AG04449 (cell line): ENCODE data around the gene TSPAN5.

Source experiments
- CTCF ChIA-PET: fragments of 350-600 bp; formaldehyde crosslinking; extraction: SDS; loops from one replicate; lab custom pipeline; 2021; ENCODE audit warnings: antibody characterized with exemption; lab: Yijun Ruan, JAX
- POLR2A ChIA-PET: fragments of 400-600, 350-600 bp; formaldehyde crosslinking; extraction: SDS; loops from one replicate; lab custom pipeline; 2020; ENCODE audit warnings: antibody characterized with exemption, inconsistent platforms; lab: Yijun Ruan, JAX
- DNase-seq: peaks from one replicate; pipeline ENCODE4 v3.0.0-alpha.2; 2010; ENCODE audit warnings: low read depth, low spot score
- H3K4me3 ChIP-seq: 2 replicates; pipeline ENCODE4 v1.5.1; 2011; ENCODE audit warnings: low read depth, mild to moderate bottlenecking, control low read depth, low read length
- CTCF ChIP-seq: IDR thresholded peaks from one replicate; pipeline ENCODE4 v1.5.1; 2011; ENCODE audit warnings: mild to moderate bottlenecking, moderate library complexity, low read length, control low read depth, inconsistent platforms; ENCODE audit not compliant: insufficient read depth; ENCODE audit errors: missing control alignments

The TSPAN5 gene

GRCh38 chr4:98444371-98444770, 214.0 kb downstream of the TSPAN5 start:
- CTCF ChIA-PET: no interaction called here
- POLR2A ChIA-PET: no interaction called here
- no peak overlapping the region for H3K4me3 ChIP-seq
- no peak for DNase-seq
- TF ChIP-seq CTCF: no peak

GRCh38 chr4:98434816-98435215, 223.6 kb downstream of the TSPAN5 start:
- TF ChIP-seq CTCF: no peak
- CTCF ChIA-PET: interaction anchor here (1.5 kb wide), 1 partner anchor 283 kb away, joined by 3 read pairs; no protein-coding TSS in a partner anchor

DNA sequence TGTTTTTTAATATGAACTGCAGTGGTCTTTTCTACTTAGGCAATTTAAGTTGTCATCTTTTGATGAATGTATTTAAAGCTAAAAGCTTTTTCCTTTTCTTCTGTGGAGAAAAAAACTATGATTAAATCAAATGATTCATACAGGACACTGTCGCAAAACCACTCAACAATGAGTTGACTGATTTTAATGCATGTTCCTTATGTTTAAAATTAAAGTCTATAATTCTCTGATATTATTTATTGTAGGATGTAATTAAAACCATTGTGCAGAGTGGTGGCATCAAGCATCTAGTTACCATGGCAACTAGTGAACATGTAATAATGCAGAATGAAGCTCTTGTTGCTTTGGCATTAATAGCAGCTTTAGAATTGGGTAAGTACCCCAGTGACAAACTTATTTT, 224.7 kb downstream of the TSPAN5 start:
- TF ChIP-seq CTCF: no peak
- CTCF ChIA-PET: interaction anchor here (1.5 kb wide), 1 partner anchor 282 kb away, joined by 3 read pairs; no protein-coding TSS in a partner anchor
- H3K4me3 ChIP-seq: no peak overlapping the region
- DNase-seq: no peak
- POLR2A ChIA-PET: no interaction called here

More at GRCh38 chr4:98434816-98435215, 223.6 kb downstream of the TSPAN5 start:
- no peak for DNase-seq
- H3K4me3 ChIP-seq: no peak overlapping the region
- POLR2A ChIA-PET: no interaction called here

DNA sequence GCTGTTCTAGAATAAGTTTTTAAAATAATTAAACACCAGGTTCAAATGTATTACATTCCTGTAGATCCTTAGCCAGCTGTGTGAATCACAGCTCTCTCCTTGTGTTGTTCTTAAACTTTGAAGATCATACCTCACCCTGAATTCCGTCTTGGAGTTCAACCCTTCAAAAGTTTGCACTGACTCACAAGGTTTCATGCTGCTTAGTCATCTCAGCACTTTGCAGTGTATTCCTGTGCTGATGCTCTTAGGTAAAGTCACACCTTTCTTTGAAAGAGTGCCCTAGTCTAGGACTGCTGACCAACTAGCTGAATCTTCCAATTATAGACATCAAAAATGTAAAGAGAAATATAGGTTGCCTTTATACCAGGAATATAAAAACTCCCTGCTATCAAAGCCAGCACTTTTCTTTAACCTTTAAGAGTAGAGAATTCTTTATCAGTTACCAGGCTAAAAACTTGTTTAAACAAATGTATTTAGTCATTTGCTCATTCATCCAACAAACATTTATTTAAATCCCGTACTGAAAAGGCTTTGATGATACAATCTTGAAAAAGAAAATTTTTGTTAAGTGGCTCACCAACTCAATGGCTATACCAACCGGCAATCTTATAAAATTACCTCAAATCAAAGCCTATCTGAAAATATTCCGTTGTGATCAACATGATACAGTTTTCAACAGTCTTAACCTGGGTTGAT, 227.6 kb downstream of the TSPAN5 start:
- ChIA-PET CTCF (interaction anchor here (0.7 to 2.0 kb wide), 5 partner anchors 9 to 718 kb away, joined by 3 to 6 read pairs (median 4); no protein-coding TSS in a partner anchor), POLR2A (interaction anchor here (0.6 to 0.7 kb wide), 2 partner anchors 10 to 31 kb away, joined by 3 to 4 read pairs; no protein-coding TSS in a partner anchor)
- no peak overlapping the region for H3K4me3 ChIP-seq
- no peak for TF ChIP-seq CTCF
- DNase-seq: peak; percentile 67

- ChIA-PET CTCF (no interaction called here), POLR2A (interaction anchor here (1.3 kb wide), 1 partner anchor 162 kb away, joined by 3 read pairs; the partner anchor contains the start of gene RAP1GDS1)
- no peak for DNase-seq
- no peak for TF ChIP-seq CTCF
- no peak overlapping the region for H3K4me3 ChIP-seq
Measured at GRCh38 chr4:98423009-98423408, 235.4 kb downstream of the TSPAN5 start.

- ChIA-PET CTCF (interaction anchor here (1.4 kb wide), 1 partner anchor 9 kb away, joined by 4 read pairs; no protein-coding TSS in a partner anchor), POLR2A (interaction anchor here (0.8 kb wide), 1 partner anchor 9 kb away, joined by 4 read pairs; no protein-coding TSS in a partner anchor)
- H3K4me3 ChIP-seq: no peak overlapping the region
- TF ChIP-seq CTCF: no peak
- DNase-seq: peak; percentile 47
Measured at GRCh38 chr4:98421111-98421510, 237.3 kb downstream of the TSPAN5 start.
